D341Med (cell line): ENCODE measurements around the gene TGFB3.
"Not testable (repeated sequence)": the region's sequence is repeated elsewhere in the genome, so short reads cannot be mapped to it uniquely, and the experiment has no call there.

Experiments
- DNase-seq: peaks from one replicate; pipeline ENCODE4 v3.0.0; 2012; ENCODE audit warnings: low spot score

TGFB3 gene

GRCh38 chr14:75960231-75960630, 21.6 kb downstream of the TGFB3 start:
- no peak for DNase-seq

GRCh38 chr14:75959031-75959430, 22.8 kb downstream of the TGFB3 start:
- DNase-seq, result no peak

DNA sequence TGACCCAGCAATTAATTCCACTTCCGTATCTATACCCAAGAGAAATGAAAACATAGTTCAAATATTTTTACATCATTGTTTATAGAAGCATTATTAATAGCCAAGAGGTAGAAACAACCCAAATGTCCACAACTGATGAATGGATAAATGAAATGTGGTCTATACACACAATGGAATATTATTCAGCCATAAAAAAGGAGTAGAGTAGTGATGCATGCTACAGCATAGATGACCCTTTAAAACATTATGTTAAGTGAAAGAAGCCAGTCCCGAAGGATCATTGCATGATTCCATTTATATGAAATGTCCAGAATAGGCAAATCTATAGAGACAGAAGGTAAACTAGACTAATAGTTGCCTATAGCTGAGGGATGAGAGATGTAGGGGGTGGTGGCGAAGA, 29.3 kb downstream of the TGFB3 start:
- DNase-seq, result no peak

GRCh38 chr14:75946785-75947184, 35.0 kb downstream of the TGFB3 start:
- no peak for DNase-seq

DNA sequence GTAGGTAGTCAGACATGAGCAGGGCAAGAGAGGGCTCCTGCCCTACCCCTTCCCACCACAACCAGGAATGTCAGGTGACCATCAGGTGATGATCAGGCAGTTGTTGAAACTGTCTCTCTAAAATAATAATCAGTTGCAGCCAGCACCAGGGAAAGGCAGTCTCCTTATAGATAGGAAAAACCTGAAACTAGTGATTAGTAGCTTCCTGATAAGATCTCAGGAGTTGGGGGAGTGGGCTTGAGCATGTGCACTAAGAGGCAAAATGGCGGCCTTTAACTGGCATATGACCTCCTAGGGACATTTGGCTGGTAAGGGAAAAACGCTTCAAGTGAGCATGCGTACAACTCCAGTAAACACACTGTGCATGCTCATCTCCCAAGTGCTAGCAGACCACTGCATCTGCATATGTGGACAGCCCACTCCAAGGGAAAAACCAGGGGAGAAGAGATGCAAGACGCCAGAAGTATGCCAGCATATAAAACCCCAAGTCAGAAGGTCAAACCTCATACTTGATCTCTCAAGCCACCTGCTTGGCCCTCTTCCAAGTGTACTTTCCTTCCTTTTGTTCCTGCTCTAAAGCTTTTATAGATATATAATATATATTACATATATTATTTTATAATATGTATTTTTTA, 37.1 kb downstream of the TGFB3 start:
- no peak for DNase-seq

DNA sequence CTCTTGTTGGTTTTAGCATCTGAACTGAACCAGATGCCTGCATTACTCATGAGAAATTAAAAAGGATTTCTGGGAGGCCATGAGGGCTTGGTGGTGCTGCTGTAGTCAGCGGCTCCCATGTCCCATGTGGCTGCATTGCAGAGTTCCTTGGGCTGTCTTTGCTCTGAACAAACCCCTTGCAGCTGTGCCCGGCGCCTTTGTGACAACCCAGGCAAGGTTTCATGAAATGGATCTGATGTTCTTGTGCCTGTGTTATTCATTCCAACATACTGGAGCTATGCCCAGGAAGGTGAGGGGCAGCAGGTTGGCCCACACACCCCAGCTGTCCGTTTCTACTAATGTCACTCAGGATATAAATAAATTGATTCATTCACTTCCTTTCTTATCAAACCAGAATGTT, 40.8 kb downstream of the TGFB3 start:
- DNase-seq, result peak; percentile 48

- DNase-seq, result no peak
These were observed 42.6 kb downstream of the TGFB3 start for GRCh38 chr14:75939200-75939599.

DNA sequence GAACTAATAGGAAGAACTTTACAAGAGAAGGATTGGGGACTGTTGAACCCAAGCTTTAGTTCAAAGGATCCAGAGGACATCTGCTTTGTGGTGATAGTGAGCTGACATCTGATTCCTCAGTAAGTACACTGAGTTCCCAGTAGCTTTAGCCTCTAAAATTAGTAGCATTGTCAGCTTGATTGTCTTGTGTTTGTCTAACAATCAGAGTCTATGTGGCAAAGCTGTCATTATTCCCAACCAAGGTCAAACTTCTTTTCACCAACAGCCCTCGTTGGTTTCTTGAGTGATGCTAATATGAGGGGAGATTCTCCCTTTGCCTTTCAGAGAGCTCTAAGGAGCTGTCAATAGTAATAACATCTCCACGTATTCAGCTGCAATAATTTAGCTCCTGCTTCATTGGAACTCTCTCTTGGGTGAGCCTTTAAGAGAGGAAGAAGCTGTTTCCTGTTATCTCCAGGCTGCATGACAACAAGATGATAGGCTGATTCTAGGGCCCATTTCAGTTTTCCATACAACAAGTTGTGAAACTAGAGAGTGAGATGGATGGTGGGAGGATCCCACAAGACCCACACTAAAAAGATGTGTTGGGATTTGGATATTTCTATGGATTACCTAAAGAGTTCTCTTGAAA, 46.7 kb downstream of the TGFB3 start:
- DNase-seq, result no peak

GRCh38 chr14:75933712-75934296, 48.0 kb downstream of the TGFB3 start:
- DNase-seq, result no peak

GRCh38 chr14:75928690-75929181, 53.1 kb downstream of the TGFB3 start:
- DNase-seq, result peak; percentile 71

- DNase-seq, result peak; percentile 40
These were observed 54.2 kb downstream of the TGFB3 start for GRCh38 chr14:75927564-75928087.

DNA sequence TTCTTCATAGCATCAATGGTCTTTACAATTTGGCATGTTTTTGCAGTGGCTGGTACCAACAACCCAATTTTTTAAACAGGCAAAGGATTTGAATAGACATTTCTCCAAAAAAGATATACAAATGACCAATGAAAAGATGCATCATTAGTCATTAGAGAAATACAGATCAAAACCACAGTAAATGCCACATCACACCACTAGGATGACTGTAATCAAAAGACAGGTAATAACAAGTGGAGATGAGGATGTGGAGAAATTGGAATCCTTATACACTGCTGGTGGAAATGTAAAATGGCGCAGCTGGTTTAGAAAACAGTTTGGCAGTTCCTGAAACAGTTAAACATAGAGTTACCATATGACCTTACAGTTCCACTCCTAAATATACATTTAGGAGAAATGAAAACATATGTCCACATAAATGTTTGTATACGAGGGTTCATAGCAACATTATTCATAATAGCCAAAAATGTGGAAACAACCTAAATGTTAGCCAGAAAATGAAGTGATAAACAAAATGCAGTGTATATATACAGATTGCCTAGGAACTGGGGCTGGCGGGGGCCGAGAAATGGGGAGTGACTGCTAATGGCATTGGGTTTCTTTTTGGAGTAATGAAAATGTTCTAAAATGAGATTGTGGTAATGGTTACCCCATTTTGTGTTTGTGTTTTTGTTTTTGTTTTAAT, 55.2 kb downstream of the TGFB3 start:
- DNase-seq, result no peak

- not testable (repeated sequence) for DNase-seq
These were observed 56.5 kb downstream of the TGFB3 start for GRCh38 chr14:75925141-75925840.

GRCh38 chr14:75920421-75920820, 61.4 kb downstream of the TGFB3 start:
- DNase-seq, result not testable (repeated sequence)

DNA sequence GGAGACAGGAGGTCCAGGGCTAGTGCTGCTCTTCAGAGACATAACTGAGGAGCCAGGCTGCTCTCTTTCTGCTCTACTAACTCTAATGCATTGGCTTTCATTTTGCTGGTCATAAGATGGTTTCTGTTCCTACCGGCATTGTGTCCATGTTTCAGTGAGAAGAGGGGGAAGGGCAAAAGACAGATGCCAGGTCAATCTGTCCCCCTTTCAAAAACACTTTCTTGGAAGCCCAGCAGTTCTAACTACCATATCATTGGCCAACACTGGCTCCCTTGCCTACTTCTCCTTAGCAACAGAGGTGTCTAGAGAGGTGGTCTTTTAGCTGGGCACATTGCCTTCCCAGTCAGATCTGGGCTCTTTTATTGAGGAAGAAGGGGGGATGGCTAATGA, 63.9 kb downstream of the TGFB3 start:
- no peak for DNase-seq

DNA sequence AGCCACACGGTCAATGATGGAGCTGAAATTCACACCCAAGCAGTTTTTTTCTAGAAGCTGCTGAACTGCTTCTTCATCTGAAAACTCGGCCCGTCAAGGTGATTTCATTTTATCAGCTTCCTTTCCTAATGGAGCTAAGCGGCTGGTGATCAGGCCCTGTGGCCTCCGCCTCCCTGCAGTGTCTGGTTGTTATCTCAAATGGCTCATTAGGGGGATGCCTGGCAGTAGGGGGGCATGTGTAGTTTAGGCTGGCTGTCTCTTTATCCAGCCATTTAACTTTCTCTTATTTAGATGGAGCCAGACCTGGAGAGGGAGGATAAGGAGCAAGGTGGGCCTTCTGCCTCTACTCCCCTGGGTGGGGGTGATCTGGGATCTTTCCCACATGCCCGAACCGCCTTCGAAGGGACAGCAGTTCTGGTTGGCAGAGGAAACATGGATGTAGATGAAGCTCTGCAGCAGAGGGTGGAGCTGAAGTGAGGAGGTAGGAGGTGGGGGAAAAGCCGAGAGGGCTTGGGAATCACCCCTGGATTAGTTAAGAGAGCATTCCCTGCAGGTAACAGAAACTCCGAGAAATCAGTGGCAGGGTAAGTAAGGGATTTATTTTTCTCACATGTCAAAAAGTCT, 64.4 kb downstream of the TGFB3 start:
- no peak for DNase-seq

DNA sequence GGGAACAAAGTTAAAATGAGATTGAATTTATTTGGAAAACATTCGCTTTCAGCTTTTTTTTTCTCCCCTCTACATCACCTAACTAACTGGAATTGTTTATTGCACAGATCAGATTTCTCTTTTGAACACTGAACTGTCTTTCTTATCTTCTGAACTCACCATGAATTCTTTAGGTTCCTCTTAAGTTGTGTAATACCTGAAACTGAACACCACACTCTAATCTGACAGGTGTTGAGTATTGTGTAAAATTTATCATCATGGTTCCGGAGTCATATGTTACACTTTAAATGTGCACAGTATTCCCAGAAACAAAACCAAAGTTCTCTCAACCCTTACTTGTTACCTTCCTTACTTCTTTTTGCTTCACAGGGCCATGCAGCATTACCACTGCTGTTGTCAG, 66.8 kb downstream of the TGFB3 start:
- DNase-seq, result no peak

DNA sequence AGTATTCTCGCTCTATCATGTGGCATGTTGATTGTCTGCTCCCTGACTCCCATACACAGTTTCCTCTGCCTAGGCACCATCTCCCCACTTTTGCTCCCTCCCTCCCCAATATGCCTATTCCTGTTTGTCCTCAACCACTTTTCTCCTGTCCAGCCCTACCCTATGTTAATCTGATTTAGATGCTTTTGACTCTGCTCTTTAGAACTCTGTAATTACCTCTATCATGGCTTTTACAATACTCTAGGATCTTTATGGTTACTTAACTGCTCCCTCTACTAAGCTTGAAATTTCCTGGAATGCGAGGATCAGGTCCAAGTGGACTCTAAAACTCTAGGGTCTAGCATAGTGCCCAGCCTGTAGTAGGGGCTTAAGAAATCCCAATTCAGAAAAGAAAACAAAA, 68.6 kb downstream of the TGFB3 start:
- DNase-seq, result no peak

DNA sequence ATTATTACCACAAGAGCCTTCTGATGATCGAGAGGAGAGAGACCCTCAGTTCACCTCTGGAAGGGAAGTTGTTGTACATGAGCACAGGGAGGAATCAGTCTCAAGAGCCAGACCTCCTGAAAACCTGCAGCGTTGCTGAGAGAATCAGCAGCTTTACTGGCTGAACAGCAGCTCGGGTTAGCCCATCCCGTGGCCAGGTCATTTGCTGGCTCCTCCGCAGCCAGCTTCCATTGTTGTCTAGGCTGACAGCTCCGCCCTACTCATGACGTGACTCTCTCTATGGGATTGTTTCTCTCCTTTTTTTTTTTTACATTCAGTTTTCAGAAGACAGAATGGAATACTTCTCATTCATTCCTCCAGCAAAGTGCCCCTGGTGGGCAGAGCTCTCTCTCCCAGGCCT, 69.9 kb downstream of the TGFB3 start:
- no peak for DNase-seq

DNA sequence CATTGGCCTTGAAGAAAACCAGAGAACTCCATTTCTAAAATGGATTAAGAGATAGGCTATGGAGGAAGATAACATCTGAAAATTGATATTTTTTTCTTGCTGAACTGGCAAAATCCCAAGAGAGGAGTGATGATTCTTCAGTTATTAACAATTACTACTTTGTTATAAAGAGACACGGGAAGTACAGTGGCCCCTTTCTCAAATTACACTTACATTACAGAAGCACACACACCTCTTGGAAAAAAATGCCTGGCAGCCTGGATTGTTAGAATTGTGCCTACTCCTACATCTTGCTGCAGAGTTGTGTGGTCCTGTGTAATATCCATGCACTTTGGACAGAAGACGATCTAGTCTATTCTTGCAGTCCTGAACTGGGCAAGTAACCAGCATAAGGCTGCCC, 71.7 kb downstream of the TGFB3 start:
- DNase-seq, result no peak

GRCh38 chr14:75909630-75910029, 72.2 kb downstream of the TGFB3 start:
- no peak for DNase-seq
